SH-SY5Y (cell line): Measurements from ENCODE around the gene MARCHF10.

ENCODE experiments used
- GATA2 ChIP-seq: IDR thresholded peaks from 2 replicates; pipeline ENCODE4 v1.6.1; 2011; ENCODE audit warnings: mild to moderate bottlenecking, low read depth, low read length
- GATA3 ChIP-seq: IDR thresholded peaks from 2 replicates; pipeline ENCODE4 v1.6.1; 2011; ENCODE audit warnings: low read depth, mild to moderate bottlenecking, low read length, moderate library complexity

The MARCHF10 gene

DNA sequence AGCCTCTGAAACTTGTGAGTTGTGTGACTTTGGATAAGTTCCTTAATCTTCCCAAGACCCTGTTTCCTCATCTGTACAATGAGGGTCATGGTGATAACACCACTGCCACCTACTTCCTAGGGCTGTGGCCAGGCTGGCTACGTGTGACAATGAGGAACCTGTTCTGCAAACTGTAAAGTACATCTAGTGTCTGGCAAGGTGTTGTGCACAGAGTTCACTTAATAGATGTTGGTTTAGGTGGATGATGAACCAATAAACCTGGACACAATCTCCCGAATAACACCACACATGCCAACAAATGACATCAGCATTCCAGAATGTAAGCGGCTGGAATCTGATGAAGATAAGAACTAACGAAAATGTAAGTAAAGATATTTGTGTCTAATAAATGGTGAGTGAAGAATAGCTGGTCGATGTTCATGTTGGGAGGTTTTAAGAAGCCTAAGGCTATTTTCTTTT, 82.3 kb downstream of the MARCHF10 start:
- TF ChIP-seq GATA3, result no peak
- no peak for TF ChIP-seq GATA2

DNA sequence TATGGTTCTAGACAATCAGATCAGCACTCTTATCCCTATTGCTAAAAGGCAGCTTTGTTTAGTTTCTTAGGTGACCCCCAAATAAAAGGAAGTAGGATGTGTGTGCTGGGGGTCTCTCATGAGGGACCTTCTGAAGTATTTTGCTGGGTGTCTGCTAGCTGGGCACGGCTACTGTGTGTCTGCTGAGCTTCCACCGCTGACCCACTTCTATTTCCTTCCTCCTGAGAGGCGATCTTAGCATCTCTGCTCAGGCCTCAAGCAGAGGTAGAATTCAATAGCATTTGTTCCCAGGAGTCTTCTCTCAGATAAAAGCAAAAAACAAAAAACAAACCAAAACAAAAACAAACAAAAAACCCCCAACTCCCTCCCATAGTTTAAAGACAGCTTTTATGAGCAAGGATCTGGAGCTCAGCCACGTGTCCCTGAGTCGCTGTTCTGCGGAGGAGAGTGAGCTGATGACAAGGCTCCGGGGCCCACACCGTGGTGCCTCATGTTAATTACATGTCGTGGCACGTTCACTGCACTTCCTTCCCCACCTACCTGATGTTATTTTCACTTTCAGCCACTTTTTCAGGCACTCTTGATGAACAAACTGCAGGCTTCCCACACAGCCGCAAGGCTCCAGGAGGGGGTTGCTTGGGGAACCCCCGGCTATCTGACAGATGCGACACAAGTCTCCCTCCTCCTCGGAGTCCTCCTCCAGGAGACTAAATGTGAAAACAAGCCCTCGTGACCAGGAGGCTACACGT, 83.5 kb downstream of the MARCHF10 start:
- no peak for TF ChIP-seq GATA2
- no peak for TF ChIP-seq GATA3

- TF ChIP-seq GATA2, result no peak
- TF ChIP-seq GATA3, result no peak
Observed at GRCh38 chr17:62723842-62724241, 84.3 kb downstream of the MARCHF10 start.

DNA sequence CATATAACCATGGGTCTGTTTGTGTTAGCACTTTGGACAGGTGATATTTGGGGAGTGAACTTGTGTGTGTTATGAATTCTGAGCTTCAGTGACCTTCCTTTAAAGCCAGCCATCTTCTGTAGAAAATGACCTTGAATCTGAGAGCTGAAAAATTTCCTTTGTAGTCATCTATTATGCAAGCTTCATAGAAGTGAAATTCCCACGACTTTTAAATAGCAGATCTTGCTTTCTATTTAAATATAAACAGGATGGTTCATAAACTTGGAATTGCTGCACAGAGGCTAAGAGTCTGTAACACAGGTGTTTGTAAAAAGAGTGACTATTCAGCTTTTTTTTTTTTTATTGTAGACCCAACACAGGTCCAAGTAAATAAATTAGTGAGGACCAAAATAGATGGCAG, 85.5 kb downstream of the MARCHF10 start:
- TF ChIP-seq GATA2 (no peak), GATA3 (no peak)

- TF ChIP-seq GATA2 (no peak), GATA3 (no peak)
Observed at GRCh38 chr17:62720126-62720850, 87.8 kb downstream of the MARCHF10 start.

GRCh38 chr17:62719586-62719985, 88.5 kb downstream of the MARCHF10 start:
- TF ChIP-seq GATA3, result no peak
- no peak for TF ChIP-seq GATA2

GRCh38 chr17:62718429-62718828, 89.7 kb downstream of the MARCHF10 start:
- TF ChIP-seq GATA2 (no peak), GATA3 (no peak)

DNA sequence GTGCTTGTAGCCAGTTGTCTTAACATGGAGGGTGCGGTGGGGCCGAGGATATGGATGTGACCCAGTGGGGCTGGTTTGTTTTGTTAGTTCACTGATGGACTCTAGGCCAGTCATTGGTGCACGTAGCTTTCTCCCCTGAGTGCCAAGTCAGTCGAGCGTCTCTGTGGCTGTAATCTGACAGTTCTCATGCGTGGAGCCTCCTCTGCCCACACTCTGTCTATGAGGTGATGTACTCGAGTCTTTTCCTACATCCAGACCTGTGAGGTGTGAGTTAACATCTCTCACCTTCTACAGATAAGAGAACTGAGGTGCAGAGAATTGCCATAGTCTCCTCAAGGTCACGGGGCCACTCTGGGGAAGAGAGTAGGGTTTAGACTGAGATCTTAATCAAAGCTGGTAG, 90.2 kb downstream of the MARCHF10 start:
- TF ChIP-seq GATA2 (no peak), GATA3 (no peak)

- TF ChIP-seq GATA3 (no peak), GATA2 (no peak)
Observed at GRCh38 chr17:62717589-62717855, 90.6 kb downstream of the MARCHF10 start.

- TF ChIP-seq GATA2, result no peak
- TF ChIP-seq GATA3, result no peak
Observed at GRCh38 chr17:62716834-62717588, 91.1 kb downstream of the MARCHF10 start.

- TF ChIP-seq GATA2 (no peak), GATA3 (no peak)
Observed at GRCh38 chr17:62715882-62716390, 92.2 kb downstream of the MARCHF10 start.

- TF ChIP-seq GATA3, result no peak
- TF ChIP-seq GATA2, result no peak
Observed at GRCh38 chr17:62714016-62714777, 93.9 kb downstream of the MARCHF10 start.

- TF ChIP-seq GATA2 (no peak), GATA3 (no peak)
Observed at GRCh38 chr17:62713086-62713881, 94.8 kb downstream of the MARCHF10 start.

DNA sequence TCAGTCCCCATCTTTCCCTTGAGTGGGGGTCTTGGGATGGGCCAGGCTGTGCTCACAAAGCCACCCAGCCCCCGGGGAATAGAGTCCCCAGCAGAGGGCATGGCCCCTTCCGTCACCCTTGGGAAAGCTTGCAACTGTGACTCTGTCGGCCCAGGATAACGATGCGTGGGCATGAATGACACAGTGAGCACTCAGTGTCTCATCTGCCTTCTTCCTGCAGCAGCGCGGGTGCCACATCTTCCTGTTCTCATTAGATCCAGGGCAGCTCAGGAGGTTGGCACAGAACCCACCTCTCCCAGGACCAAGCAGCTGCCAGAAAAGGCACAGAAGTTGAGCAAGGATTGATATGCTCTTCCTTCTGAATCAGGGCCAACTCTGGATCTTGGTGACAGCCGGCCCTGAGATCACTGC, 95.9 kb downstream of the MARCHF10 start:
- no peak for TF ChIP-seq GATA3
- no peak for TF ChIP-seq GATA2
